Measurements from ENCODE around the gene SURF1. TPM values are rescaled to one million over a fixed set of nuclear protein-coding genes. Genes with fewer than 3 reads are reported as not detected.
A peak's percentile ranks its signal among the peaks of the same experiment; 100 is the strongest.

SURF1 gene
- total RNA-seq, 1 experiment from 2014 or later: 57.5 TPM

DNA sequence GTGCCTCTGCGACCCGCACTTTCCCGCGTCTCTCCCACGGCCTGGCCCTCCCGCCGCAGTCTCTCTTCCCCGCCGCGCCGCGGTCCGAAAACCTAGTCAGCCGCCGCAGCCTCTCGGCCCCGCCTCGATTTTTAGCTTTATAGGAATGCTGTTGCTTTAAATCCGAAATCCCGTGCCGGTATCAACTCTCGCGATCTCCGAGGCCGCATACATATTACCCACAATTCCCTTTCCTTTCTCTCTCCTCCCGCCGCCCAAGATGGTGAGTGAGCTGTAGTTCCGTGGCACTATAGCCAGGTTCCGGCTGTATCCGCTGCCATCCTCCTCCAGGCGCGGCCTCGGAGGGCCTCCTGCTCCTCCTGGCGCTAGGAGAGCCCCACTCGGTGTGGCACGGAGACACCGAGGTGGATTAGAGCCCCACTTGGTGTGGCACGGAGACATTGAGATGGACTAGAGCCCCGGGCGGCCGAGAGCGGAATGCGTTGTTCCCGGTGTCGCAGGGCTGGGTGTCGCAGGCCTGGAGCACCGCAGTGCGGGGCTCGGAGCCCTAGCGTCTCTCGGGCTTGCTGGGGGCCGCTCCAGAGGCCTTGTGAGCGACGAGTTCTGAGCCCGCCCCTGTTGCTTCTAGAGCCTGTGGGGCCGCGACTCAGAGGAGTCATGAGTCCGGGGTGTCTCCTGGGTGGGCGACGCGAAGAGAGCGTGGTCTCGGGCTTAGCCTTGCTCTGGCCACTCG lies 8.1 kb downstream of the SURF1 start, which contains the start of the genes MED22 and RPL7A:
Gene MED22 (minus strand): TSS at position 147 of the 733 bp plus-strand sequence. CDS start 1,469 bp downstream, outside the sequence.
Gene RPL7A (plus strand): TSS at position 234 of the 733 bp plus-strand sequence. CDS start 26 bp downstream, at position 260.
- BruUV-seq (replicated peaks): no TSS peak
- H3K36me3 ChIP-seq (ENCODE audit: control insufficient read depth, insufficient read depth, low read length): peaks cover 20% of the 10 kb centered on the region
- peak within 1 kb of the TSS; percentile 90 for H3K4me3 Mint-ChIP-seq (ENCODE audit: unreplicated experiment)

DNA sequence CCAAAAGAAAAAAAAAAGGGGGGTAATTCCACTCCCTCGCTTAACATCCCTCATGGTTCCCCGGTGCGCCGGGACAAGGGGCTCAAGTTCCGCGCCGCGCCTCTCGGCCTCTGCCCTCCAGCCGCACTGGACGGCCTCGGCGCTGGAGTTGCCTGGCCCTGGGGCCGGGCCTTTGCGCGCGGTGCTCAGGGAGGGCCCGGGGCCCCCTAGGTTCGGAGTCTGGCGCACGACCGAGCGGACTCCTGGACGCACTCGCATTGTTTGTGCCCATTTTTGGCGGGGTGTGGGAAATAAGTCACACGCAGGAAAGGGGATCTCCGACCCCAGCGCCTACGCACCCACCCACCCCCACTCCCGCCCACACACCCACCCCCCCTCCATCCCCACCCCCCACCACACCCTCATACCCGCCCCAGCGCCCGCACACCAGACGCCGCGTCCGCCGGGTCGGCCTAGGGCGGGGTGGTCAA lies 8.7 kb downstream of the SURF1 start:
- Mint-ChIP-seq H3K27me3 (ENCODE audit: insufficient read depth, unreplicated experiment) (no peaks in the 10 kb centered on the region), H3K27ac (ENCODE audit: unreplicated experiment) (peak overlapping the region; percentile 98), H3K4me1 (ENCODE audit: low read depth, unreplicated experiment) (peaks cover 13% of the 10 kb centered on the region), H3K9me3 (ENCODE audit: unreplicated experiment) (no peaks in the 10 kb centered on the region), H3K36me3 (ENCODE audit: insufficient read depth, unreplicated experiment) (peaks cover 72% of the 10 kb centered on the region), H3K4me3 (ENCODE audit: unreplicated experiment) (peak overlapping the region; percentile 90)
- ChIA-PET POLR2A (interaction anchor here (0.6 to 1.7 kb wide), 9 partner anchors 9 to 317 kb away, joined by 3 to 19 read pairs (median 5); partner anchors contain the start of genes CACFD1, GTF3C5, SURF1 and SURF2), CTCF (interaction anchor here (0.7 to 1.1 kb wide), 5 partner anchors 9 to 162 kb away, joined by 3 to 9 read pairs (median 7); partner anchors contain the start of genes CACFD1, SURF1 and SURF2)
- Histone ChIP-seq H3K27me3 (replicated peaks; ENCODE audit: control insufficient read depth, insufficient read depth, low read length) (no peaks in the 10 kb centered on the region), H3K4me3 (ENCODE audit: low read depth, low read length) (peak overlapping the region; percentile 85), H3K9me3 (no peaks in the 10 kb centered on the region), H3K36me3 (ENCODE audit: control insufficient read depth, insufficient read depth, low read length) (peaks cover 17% of the 10 kb centered on the region), H3K4me1 (peaks cover 10% of the 10 kb centered on the region)
- BruUV-seq (replicated peaks): no TSS peak
- DNase-seq: peak in 1 of 2 experiments; percentile 60
- TF ChIP-seq, protein P1, sequence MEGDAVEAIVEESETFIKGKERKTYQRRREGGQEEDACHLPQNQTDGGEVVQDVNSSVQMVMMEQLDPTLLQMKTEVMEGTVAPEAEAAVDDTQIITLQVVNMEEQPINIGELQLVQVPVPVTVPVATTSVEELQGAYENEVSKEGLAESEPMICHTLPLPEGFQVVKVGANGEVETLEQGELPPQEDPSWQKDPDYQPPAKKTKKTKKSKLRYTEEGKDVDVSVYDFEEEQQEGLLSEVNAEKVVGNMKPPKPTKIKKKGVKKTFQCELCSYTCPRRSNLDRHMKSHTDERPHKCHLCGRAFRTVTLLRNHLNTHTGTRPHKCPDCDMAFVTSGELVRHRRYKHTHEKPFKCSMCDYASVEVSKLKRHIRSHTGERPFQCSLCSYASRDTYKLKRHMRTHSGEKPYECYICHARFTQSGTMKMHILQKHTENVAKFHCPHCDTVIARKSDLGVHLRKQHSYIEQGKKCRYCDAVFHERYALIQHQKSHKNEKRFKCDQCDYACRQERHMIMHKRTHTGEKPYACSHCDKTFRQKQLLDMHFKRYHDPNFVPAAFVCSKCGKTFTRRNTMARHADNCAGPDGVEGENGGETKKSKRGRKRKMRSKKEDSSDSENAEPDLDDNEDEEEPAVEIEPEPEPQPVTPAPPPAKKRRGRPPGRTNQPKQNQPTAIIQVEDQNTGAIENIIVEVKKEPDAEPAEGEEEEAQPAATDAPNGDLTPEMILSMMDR (IDR thresholded peaks at IDR 0.05; ENCODE audit: insufficient read depth in 1 of 2, low read depth in 1 of 2, low read length in 1 of 2, severe bottlenecking in 1 of 2, unreplicated experiment in 1 of 2): no peak
- intact Hi-C loops (cut with micrococcal nuclease; ENCODE audit: unreplicated experiment): no loop called here

More for the DNA sequence above, 8.1 kb downstream of the SURF1 start, which contains the start of the genes MED22 and RPL7A:
- no peaks in the 10 kb centered on the region for H3K9me3 ChIP-seq
- POLR2A ChIA-PET: interaction anchor here (0.6 to 1.7 kb wide), 9 partner anchors 8 to 318 kb away, joined by 3 to 19 read pairs (median 5); partner anchors contain the start of genes CACFD1, GTF3C5, SURF1 and SURF2
- DNase-seq: peak; percentile 92 to 97
- Mint-ChIP-seq H3K9me3 (ENCODE audit: unreplicated experiment) (no peaks in the 10 kb centered on the region), H3K36me3 (ENCODE audit: insufficient read depth, unreplicated experiment) (peaks cover 77% of the 10 kb centered on the region), H3K27me3 (ENCODE audit: insufficient read depth, unreplicated experiment) (no peaks in the 10 kb centered on the region), H3K27ac (ENCODE audit: unreplicated experiment) (peak within 1 kb of the TSS; percentile 98), H3K4me1 (ENCODE audit: low read depth, unreplicated experiment) (peaks cover 13% of the 10 kb centered on the region)
- peak within 1 kb of the TSS; percentile 85 for H3K4me3 ChIP-seq (ENCODE audit: low read depth, low read length)
- H3K4me1 ChIP-seq: peaks cover 10% of the 10 kb centered on the region
- CTCF ChIA-PET: interaction anchor here (0.6 to 1.1 kb wide), 7 partner anchors 8 to 677 kb away, joined by 3 to 9 read pairs (median 5); partner anchors contain the start of genes CACFD1, SLC2A6, SURF1 and SURF2
- intact Hi-C loops (cut with micrococcal nuclease; ENCODE audit: unreplicated experiment): no loop called here
- TF ChIP-seq, protein P1 (IDR thresholded peaks at IDR 0.05; ENCODE audit: insufficient read depth in 1 of 2, low read depth in 1 of 2, low read length in 1 of 2, severe bottlenecking in 1 of 2, unreplicated experiment in 1 of 2): no peak
- no peaks in the 10 kb centered on the region for H3K27me3 ChIP-seq (replicated peaks; ENCODE audit: control insufficient read depth, insufficient read depth, low read length)

DNA sequence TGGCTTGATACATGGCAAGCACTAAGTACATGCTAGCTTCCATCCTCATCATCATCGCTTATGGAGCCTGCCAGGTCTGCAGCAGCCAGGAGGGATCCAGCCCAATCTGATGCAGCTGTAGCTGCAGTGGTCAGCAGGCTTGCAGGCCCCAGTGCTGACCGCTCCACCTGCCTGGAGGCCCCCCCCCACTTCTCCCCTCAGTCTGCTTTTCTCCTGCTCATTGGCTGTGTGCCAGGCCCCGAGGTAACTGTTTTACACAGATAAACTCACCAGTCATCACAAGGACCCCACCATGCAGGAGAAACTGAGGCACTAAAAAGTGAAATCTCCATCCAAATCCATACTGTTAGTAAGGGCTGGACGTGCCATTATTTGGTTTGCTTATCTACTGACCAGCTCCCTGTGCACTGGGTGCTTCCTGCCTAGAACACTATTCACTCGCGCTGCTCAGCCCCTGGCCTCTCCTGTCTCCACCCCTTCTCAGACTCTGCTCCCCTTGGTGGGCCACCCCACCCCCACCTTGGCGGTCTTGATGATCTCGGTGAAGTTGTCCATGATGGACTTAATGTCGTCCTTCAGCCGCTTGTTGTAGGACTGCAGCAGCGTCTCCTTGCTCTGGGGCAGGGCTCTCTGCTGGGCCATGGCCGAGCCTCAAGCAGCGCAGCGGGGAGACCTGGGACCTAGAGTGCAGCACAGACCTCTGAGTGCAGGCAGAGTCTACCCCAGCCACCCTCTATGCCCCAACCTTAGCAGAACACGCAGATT lies 10.1 kb downstream of the SURF1 start:
- Mint-ChIP-seq H3K36me3 (ENCODE audit: insufficient read depth, unreplicated experiment) (peaks cover 60% of the 10 kb centered on the region), H3K4me1 (ENCODE audit: low read depth, unreplicated experiment) (peaks cover 13% of the 10 kb centered on the region), H3K27me3 (ENCODE audit: insufficient read depth, unreplicated experiment) (no peaks in the 10 kb centered on the region), H3K4me3 (ENCODE audit: unreplicated experiment) (peak overlapping the region; percentile 90), H3K27ac (ENCODE audit: unreplicated experiment) (peak overlapping the region; percentile 63), H3K9me3 (ENCODE audit: unreplicated experiment) (no peaks in the 10 kb centered on the region)
- intact Hi-C loops (cut with micrococcal nuclease; ENCODE audit: unreplicated experiment): no loop called here
- peaks cover 13% of the 10 kb centered on the region for H3K36me3 ChIP-seq (ENCODE audit: control insufficient read depth, insufficient read depth, low read length)
- peak overlapping the region; percentile 85 for H3K4me3 ChIP-seq (ENCODE audit: low read depth, low read length)
- TF ChIP-seq, protein P1 (IDR thresholded peaks at IDR 0.05; ENCODE audit: insufficient read depth in 1 of 2, low read depth in 1 of 2, low read length in 1 of 2, severe bottlenecking in 1 of 2, unreplicated experiment in 1 of 2): no peak
- POLR2A ChIA-PET: no interaction called here
- H3K27me3 ChIP-seq (replicated peaks; ENCODE audit: control insufficient read depth, insufficient read depth, low read length): no peaks in the 10 kb centered on the region
- H3K4me1 ChIP-seq: peaks cover 10% of the 10 kb centered on the region
- BruUV-seq (replicated peaks): TSS peak; percentile 5
- no peaks in the 10 kb centered on the region for H3K9me3 ChIP-seq
- CTCF ChIA-PET: no interaction called here
- DNase-seq: no peak

All from Caco-2 (cell line).